H9 (cell line): Measurements from ENCODE around the gene STN1. TPM values are rescaled to one million over a fixed set of nuclear protein-coding genes. Genes with fewer than 3 reads are reported as not detected.

ENCODE experiments used
- DNase-seq: peaks from one replicate; pipeline ENCODE4 v3.0.0-alpha.2; 2017
- H2AFZ ChIP-seq: one replicate; pipeline ENCODE4 v1.6.1; 2013; ENCODE audit warnings: mild to moderate bottlenecking, low read length, control low read depth, moderate library complexity
- H2AK5ac ChIP-seq: 2 replicates; pipeline ENCODE4 v1.6.1; 2013; ENCODE audit warnings: low read length, control low read depth, mixed read lengths; ENCODE audit not compliant: insufficient read length
- H2BK120ac ChIP-seq: one replicate; pipeline ENCODE4 v1.6.1; 2013; ENCODE audit warnings: low read depth, mild to moderate bottlenecking, low read length, control low read depth, inconsistent platforms; ENCODE audit not compliant: poor library complexity, severe bottlenecking
- H2BK12ac ChIP-seq: 2 replicates; pipeline ENCODE4 v1.6.1; 2013; ENCODE audit warnings: low read length, control low read depth, mixed read lengths, low read depth; ENCODE audit not compliant: insufficient read length
- H2BK15ac ChIP-seq: 2 replicates; pipeline ENCODE4 v1.6.1; 2013; ENCODE audit warnings: low read depth, low read length, control low read depth
- H2BK20ac ChIP-seq: one replicate; pipeline ENCODE4 v1.6.1; 2013; ENCODE audit warnings: low read depth, mild to moderate bottlenecking, low read length, control low read depth, inconsistent platforms; ENCODE audit not compliant: poor library complexity, severe bottlenecking
- H2BK5ac ChIP-seq: 2 replicates; pipeline ENCODE4 v1.6.1; 2013; ENCODE audit warnings: low read length, control low read depth, mixed read lengths; ENCODE audit not compliant: insufficient read length
- H3K14ac ChIP-seq: 2 replicates; pipeline ENCODE4 v1.6.1; 2013; ENCODE audit warnings: low read length, control low read depth; ENCODE audit not compliant: insufficient read depth
- H3K18ac ChIP-seq: 2 replicates; pipeline ENCODE4 v1.6.1; 2013; ENCODE audit warnings: low read depth, mild to moderate bottlenecking, mixed read lengths, low read length, control low read depth; ENCODE audit not compliant: insufficient read length
- H3K23ac ChIP-seq: 2 replicates; pipeline ENCODE4 v1.6.1; 2013; ENCODE audit warnings: low read length, control low read depth, mixed read lengths, low read depth; ENCODE audit not compliant: insufficient read length
- H3K23me2 ChIP-seq: 2 replicates; pipeline ENCODE4 v1.6.1; 2013; ENCODE audit warnings: low read depth, mild to moderate bottlenecking, mixed read lengths, low read length, control low read depth; ENCODE audit not compliant: insufficient read length, poor library complexity, severe bottlenecking
- H3K27ac ChIP-seq: 2 replicates; pipeline ENCODE4 v1.5.1; 2013; ENCODE audit warnings: low read length, control low read depth, mixed read lengths, low read depth; ENCODE audit not compliant: insufficient read length
- H3K27me3 ChIP-seq: 2 replicates; pipeline ENCODE4 v1.6.1; 2013; ENCODE audit warnings: low read length, control low read depth, inconsistent platforms; ENCODE audit not compliant: insufficient read depth
- H3K4ac ChIP-seq: 2 replicates; pipeline ENCODE4 v1.6.1; 2013; ENCODE audit warnings: low read depth, mild to moderate bottlenecking, control low read depth, inconsistent platforms, low read length, moderate library complexity
- H3K4me1 ChIP-seq: 2 replicates; pipeline ENCODE4 v1.6.1; 2013; ENCODE audit warnings: low read length, control low read depth, inconsistent platforms; ENCODE audit not compliant: insufficient read depth
- H3K4me2 ChIP-seq: 2 replicates; pipeline ENCODE4 v1.6.1; 2013; ENCODE audit warnings: low read length, control low read depth, mixed read lengths; ENCODE audit not compliant: insufficient read length, insufficient read depth
- H3K56ac ChIP-seq: 2 replicates; pipeline ENCODE4 v1.6.1; 2013; ENCODE audit warnings: low read depth, mild to moderate bottlenecking, mixed read lengths, low read length, control low read depth; ENCODE audit not compliant: insufficient read length
- H3K79me1 ChIP-seq: 2 replicates; pipeline ENCODE4 v1.6.1; 2013; ENCODE audit warnings: low read depth, mild to moderate bottlenecking, moderate library complexity, low read length, control low read depth, inconsistent platforms; ENCODE audit not compliant: insufficient read depth, poor library complexity, severe bottlenecking
- H3K79me2 ChIP-seq: 2 replicates; pipeline ENCODE4 v1.6.1; 2013; ENCODE audit warnings: low read length, control low read depth, inconsistent platforms; ENCODE audit not compliant: insufficient read depth
- H3K9ac ChIP-seq: 2 replicates; pipeline ENCODE4 v1.6.1; 2013; ENCODE audit warnings: low read length, control low read depth, mixed read lengths; ENCODE audit not compliant: insufficient read length; ENCODE audit errors: extremely low read depth
- H3K9me3 ChIP-seq: one replicate; pipeline ENCODE4 v1.6.1; 2013; ENCODE audit warnings: low read depth, low read length, inconsistent platforms; ENCODE audit not compliant: control insufficient read depth
- H3T11ph ChIP-seq: one replicate; pipeline ENCODE4 v1.6.1; 2013; ENCODE audit warnings: mild to moderate bottlenecking, low read length, control low read depth, inconsistent platforms
- H4K20me1 ChIP-seq: one replicate; pipeline ENCODE4 v1.6.1; 2013; ENCODE audit not compliant: control insufficient read depth, insufficient read length, insufficient read depth
- H4K5ac ChIP-seq: 2 replicates; pipeline ENCODE4 v1.6.1; 2013; ENCODE audit warnings: low read depth, mild to moderate bottlenecking, mixed read lengths, low read length, control low read depth; ENCODE audit not compliant: insufficient read length
- H4K8ac ChIP-seq: replicated peaks from 2 replicates; pipeline ENCODE4 v1.6.1; 2013; ENCODE audit warnings: low read length, control low read depth, mixed read lengths, low read depth; ENCODE audit not compliant: insufficient read length
- H4K91ac ChIP-seq: 2 replicates; pipeline ENCODE4 v1.6.1; 2013; ENCODE audit warnings: low read depth, mild to moderate bottlenecking, moderate library complexity, mixed read lengths, low read length, control low read depth; ENCODE audit not compliant: insufficient read length
- H3K27ac Mint-ChIP-seq, 3 experiments: 2 replicates in 2 of 3; 3 replicates in 1 of 3; pipeline ENCODE4 v1.8.0; 2020 to 2021; ENCODE audit warnings: mixed read lengths in 3 of 3, mild to moderate bottlenecking in 1 of 3, moderate library complexity in 1 of 3
- H3K27me3 Mint-ChIP-seq: 2 replicates; pipeline ENCODE4 v1.8.0; 2021; ENCODE audit warnings: low read depth, mild to moderate bottlenecking, moderate library complexity, mixed read lengths
- H3K36me3 Mint-ChIP-seq, 3 experiments: 2 replicates in 2 of 3; 3 replicates in 1 of 3; pipeline ENCODE4 v1.8.0; 2020 to 2021; ENCODE audit warnings: low read depth in 3 of 3, mixed read lengths in 3 of 3; ENCODE audit not compliant: insufficient read depth in 1 of 3
- H3K4me1 Mint-ChIP-seq, 2 experiments: 2 replicates each; pipeline ENCODE4 v1.8.0; 2020; ENCODE audit warnings: mixed read lengths in 2 of 2
- H3K4me3 Mint-ChIP-seq, 2 experiments: 2 replicates in 1 of 2; 3 replicates in 1 of 2; pipeline ENCODE4 v1.8.0; 2020 to 2021; ENCODE audit warnings: mild to moderate bottlenecking in 2 of 2, mixed read lengths in 2 of 2, moderate library complexity in 1 of 2
- H3K9me3 Mint-ChIP-seq, 2 experiments: 2 replicates in 1 of 2; 3 replicates in 1 of 2; pipeline ENCODE4 v1.8.0; 2020; ENCODE audit warnings: mild to moderate bottlenecking in 2 of 2, mixed read lengths in 2 of 2, moderate library complexity in 1 of 2
- CTCF ChIP-seq: fragments of 200-600 bp; sonication (generic); conservative IDR thresholded peaks from 3 replicates; pipeline ENCODE4 v1.8.0; 2021; ENCODE audit warnings: antibody characterized with exemption, mild to moderate bottlenecking
- WGBS: extraction: QIAGEN DNeasy Blood & Tissue Kit; methylation state at CpG from one replicate; pipeline ENCODE4 v1.1.7; 2013; ENCODE audit warnings: missing lambda C conversion rate, low lambda C conversion rate, mixed read lengths; ENCODE audit not compliant: insufficient read length; ENCODE audit errors: extremely low coverage; 5-methylcytosine and 5-hydroxymethylcytosine counted together
- total RNA-seq: library from RNA; stranded (reverse); gene quantifications from 2 replicates; pipeline ENCODE4 v1.2.1, GENCODE V29; 2021

Gene STN1
- total RNA-seq, 1 experiment from 2014 or later = 11.3 TPM

- no peak overlapping the region for H2BK15ac ChIP-seq
- H3K79me2 ChIP-seq = no peaks in the 10 kb centered on the region
- no peak overlapping the region for H4K91ac ChIP-seq
- no peak overlapping the region for H2AFZ ChIP-seq
- H2BK20ac ChIP-seq = no peak overlapping the region
- no peak overlapping the region for H3K4me2 ChIP-seq
- H4K5ac ChIP-seq = no peak overlapping the region
- H3K56ac ChIP-seq = no peak overlapping the region
- no peak overlapping the region for H2AK5ac ChIP-seq
- peaks cover 9% of the 10 kb centered on the region for H3K27me3 Mint-ChIP-seq
- no peak overlapping the region for H4K8ac ChIP-seq
- H3K4ac ChIP-seq = no peak overlapping the region
- no peaks in the 10 kb centered on the region for H4K20me1 ChIP-seq
- TF ChIP-seq CTCF = no peak
- H3K23ac ChIP-seq = no peak overlapping the region
- no CpG with 5 or more reads among the region's 3 CpGs for WGBS
- DNase-seq = no peak
- no peak overlapping the region for H3T11ph ChIP-seq
- H3K9me3 ChIP-seq = no peaks in the 10 kb centered on the region
- no peaks in the 10 kb centered on the region for H3K9me3 Mint-ChIP-seq
- peaks cover 43 to 46% of the 10 kb centered on the region in 2 experiments for H3K4me1 Mint-ChIP-seq
- no peak overlapping the region for H2BK12ac ChIP-seq
- no peak overlapping the region for H3K9ac ChIP-seq
- peaks cover 14% of the 10 kb centered on the region; the same call in 1 of the 2 replicates for H3K4me1 ChIP-seq
- no peak overlapping the region for H2BK120ac ChIP-seq
- no peak overlapping the region for H2BK5ac ChIP-seq
- no peak overlapping the region for H3K14ac ChIP-seq
- no peak overlapping the region for H3K27ac ChIP-seq
- H3K18ac ChIP-seq = no peak overlapping the region
- no peaks in the 10 kb centered on the region for H3K27me3 ChIP-seq
- H3K36me3 Mint-ChIP-seq = no peaks in the 10 kb centered on the region
- H3K27ac Mint-ChIP-seq = no peak overlapping the region
- no peak overlapping the region for H3K4me3 Mint-ChIP-seq
- no peaks in the 10 kb centered on the region for H3K23me2 ChIP-seq
- H3K79me1 ChIP-seq = no peaks in the 10 kb centered on the region
These were observed 74.9 kb downstream of the STN1 start for GRCh38 chr10:103843045-103843444.
